A549 (cell line): ENCODE results near the gene GAA.

ENCODE experiments used
- CEBPB ChIP-seq, 2 experiments: fragments of >200 bp in 1 of 2; sonication (Bioruptor Twin) in 1 of 2; formaldehyde crosslinking in 1 of 2; IDR thresholded peaks; 2 replicates each; pipeline ENCODE4 v1.6.1; 2012 to 2016
- CHD2 ChIP-seq: fragments of 150-350 bp; IDR thresholded peaks from 2 replicates; pipeline ENCODE4 v1.6.1; 2014; ENCODE audit warnings: low read length; ENCODE audit not compliant: partially characterized antibody
- EP300 ChIP-seq, 2 experiments: fragments of >200 bp; sonication (Bioruptor Twin); formaldehyde crosslinking; IDR thresholded peaks; 2 replicates in 1 of 2; 3 replicates in 1 of 2; pipeline ENCODE4 v1.6.1; 2016 to 2017
- KDM5A ChIP-seq: fragments of 200-600 bp; sonication (generic); IDR thresholded peaks from 2 replicates; pipeline ENCODE4 v1.6.1; 2016; ENCODE audit warnings: antibody characterized with exemption, mild to moderate bottlenecking
- POLR2A ChIP-seq: IDR thresholded peaks from 2 replicates; pipeline ENCODE4 v1.6.1; 2012; ENCODE audit warnings: mild to moderate bottlenecking, low read length
- RAD21 ChIP-seq, 2 experiments: fragments of >200 bp in 1 of 2; sonication (Bioruptor Twin) in 1 of 2; formaldehyde crosslinking in 1 of 2; IDR thresholded peaks in 1 of 2; conservative IDR thresholded peaks in 1 of 2; 2 replicates in 1 of 2; 3 replicates in 1 of 2; pipeline ENCODE4 v1.6.1; 2012 to 2018; ENCODE audit warnings: inconsistent platforms in 1 of 2
- ZC3H11A ChIP-seq: fragments of 450-650 bp; IDR thresholded peaks from 2 replicates; pipeline ENCODE4 v1.6.1; 2014; ENCODE audit warnings: antibody characterized with exemption, mild to moderate bottlenecking
- TF ChIP-seq, protein P1 (sequence below): fragments of >200 bp; sonication (Bioruptor Twin); formaldehyde crosslinking; IDR thresholded peaks from 3 replicates; pipeline ENCODE4 v1.5.1; 2016
- TF ChIP-seq, protein P2 (sequence below): fragments of 450-650 bp; IDR thresholded peaks from 2 replicates; pipeline ENCODE4 v1.6.1; 2014; ENCODE audit warnings: antibody characterized with exemption
- TF ChIP-seq, protein P3 (sequence below): fragments of 250-450 bp; sonication (Bioruptor Pico); IDR thresholded peaks from 2 replicates; pipeline ENCODE4 v1.5.0; 2021; ENCODE audit warnings: mild to moderate bottlenecking, moderate library complexity, borderline replicate concordance

DNA sequence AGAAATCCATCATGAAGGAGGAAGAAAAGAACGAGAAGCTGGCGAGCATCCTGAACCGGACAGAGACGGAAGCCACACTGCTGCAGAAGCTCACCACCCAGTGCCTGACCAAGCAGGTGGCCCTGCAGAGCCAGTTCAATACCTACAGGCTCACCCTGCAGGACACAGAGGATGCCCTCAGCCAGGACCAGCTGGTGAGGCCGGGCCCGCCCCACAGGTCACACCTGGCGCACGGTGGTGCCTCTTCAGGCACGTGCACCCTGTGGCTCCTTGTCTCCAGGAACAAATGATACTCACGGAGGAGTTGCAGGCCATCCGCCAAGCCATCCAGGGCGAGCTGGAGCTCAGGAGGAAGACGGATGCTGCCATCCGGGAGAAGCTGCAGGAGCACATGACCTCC is 19.8 kb upstream of the GAA start:
- TF ChIP-seq, protein P1, sequence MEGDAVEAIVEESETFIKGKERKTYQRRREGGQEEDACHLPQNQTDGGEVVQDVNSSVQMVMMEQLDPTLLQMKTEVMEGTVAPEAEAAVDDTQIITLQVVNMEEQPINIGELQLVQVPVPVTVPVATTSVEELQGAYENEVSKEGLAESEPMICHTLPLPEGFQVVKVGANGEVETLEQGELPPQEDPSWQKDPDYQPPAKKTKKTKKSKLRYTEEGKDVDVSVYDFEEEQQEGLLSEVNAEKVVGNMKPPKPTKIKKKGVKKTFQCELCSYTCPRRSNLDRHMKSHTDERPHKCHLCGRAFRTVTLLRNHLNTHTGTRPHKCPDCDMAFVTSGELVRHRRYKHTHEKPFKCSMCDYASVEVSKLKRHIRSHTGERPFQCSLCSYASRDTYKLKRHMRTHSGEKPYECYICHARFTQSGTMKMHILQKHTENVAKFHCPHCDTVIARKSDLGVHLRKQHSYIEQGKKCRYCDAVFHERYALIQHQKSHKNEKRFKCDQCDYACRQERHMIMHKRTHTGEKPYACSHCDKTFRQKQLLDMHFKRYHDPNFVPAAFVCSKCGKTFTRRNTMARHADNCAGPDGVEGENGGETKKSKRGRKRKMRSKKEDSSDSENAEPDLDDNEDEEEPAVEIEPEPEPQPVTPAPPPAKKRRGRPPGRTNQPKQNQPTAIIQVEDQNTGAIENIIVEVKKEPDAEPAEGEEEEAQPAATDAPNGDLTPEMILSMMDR = no peak
- TF ChIP-seq, protein P2, sequence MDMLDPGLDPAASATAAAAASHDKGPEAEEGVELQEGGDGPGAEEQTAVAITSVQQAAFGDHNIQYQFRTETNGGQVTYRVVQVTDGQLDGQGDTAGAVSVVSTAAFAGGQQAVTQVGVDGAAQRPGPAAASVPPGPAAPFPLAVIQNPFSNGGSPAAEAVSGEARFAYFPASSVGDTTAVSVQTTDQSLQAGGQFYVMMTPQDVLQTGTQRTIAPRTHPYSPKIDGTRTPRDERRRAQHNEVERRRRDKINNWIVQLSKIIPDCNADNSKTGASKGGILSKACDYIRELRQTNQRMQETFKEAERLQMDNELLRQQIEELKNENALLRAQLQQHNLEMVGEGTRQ = no peak
- TF ChIP-seq ZC3H11A = no peak
- no peak for TF ChIP-seq EP300 (IDR thresholded peaks at IDR 0.05)
- no peak for TF ChIP-seq CHD2
- TF ChIP-seq POLR2A = no peak
- no peak for TF ChIP-seq RAD21 (conservative IDR thresholded peaks at IDR 0.05 in 1 of 2, IDR thresholded peaks at IDR 0.05 in 1 of 2)
- no peak for TF ChIP-seq CEBPB (IDR thresholded peaks at IDR 0.05)
- no peak for TF ChIP-seq KDM5A
- TF ChIP-seq, protein P3, sequence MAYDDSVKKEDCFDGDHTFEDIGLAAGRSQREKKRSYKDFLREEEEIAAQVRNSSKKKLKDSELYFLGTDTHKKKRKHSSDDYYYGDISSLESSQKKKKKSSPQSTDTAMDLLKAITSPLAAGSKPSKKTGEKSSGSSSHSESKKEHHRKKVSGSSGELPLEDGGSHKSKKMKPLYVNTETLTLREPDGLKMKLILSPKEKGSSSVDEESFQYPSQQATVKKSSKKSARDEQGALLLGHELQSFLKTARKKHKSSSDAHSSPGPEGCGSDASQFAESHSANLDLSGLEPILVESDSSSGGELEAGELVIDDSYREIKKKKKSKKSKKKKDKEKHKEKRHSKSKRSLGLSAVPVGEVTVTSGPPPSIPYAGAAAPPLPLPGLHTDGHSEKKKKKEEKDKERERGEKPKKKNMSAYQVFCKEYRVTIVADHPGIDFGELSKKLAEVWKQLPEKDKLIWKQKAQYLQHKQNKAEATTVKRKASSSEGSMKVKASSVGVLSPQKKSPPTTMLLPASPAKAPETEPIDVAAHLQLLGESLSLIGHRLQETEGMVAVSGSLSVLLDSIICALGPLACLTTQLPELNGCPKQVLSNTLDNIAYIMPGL (CRISPR knock-in tag) = no peak
